Activated T-cell treated with anti-CD3 and anti-CD28 coated beads, Interleukin-2, amount 50 U/mL, for 4 hours (primary cell): ENCODE data around the gene RRBP1. TPM values are rescaled to one million over a fixed set of nuclear protein-coding genes. Genes with fewer than 3 reads are reported as not detected.

ENCODE experiments used
- ATAC-seq, 2 donors: fragments of 200-7000 bp; cut with Tn5 transposase; one replicate each; pipeline ENCODE4 v1.10.0; 2021
- DNase-seq: peaks from one replicate; pipeline ENCODE4 v3.0.0-alpha.2; 2020
- H3K27me3 Mint-ChIP-seq: one replicate; pipeline ENCODE4 v1.8.0; 2021; ENCODE audit warnings: low read depth, mixed read lengths
- H3K36me3 Mint-ChIP-seq: one replicate; pipeline ENCODE4 v1.8.0; 2022; ENCODE audit warnings: mixed read lengths; ENCODE audit not compliant: insufficient read depth
- H3K4me1 Mint-ChIP-seq: one replicate; pipeline ENCODE4 v1.8.0; 2021; ENCODE audit warnings: low read depth, mixed read lengths
- H3K4me3 Mint-ChIP-seq: one replicate; pipeline ENCODE4 v1.8.0; 2021; ENCODE audit warnings: mild to moderate bottlenecking, moderate library complexity, mixed read lengths
- H3K9me3 Mint-ChIP-seq: one replicate; pipeline ENCODE4 v1.8.0; 2021; ENCODE audit warnings: mixed read lengths
- total RNA-seq, 3 donors: library from RNA; stranded (reverse); gene quantifications; one replicate each; pipeline ENCODE4 v1.2.1, GENCODE V29; 2021

Gene RRBP1
- total RNA-seq, 3 donors from 2014 or later: 25.5 to 32.3 (median 27.0) TPM

GRCh38 chr20:17587148-17587547, 94.9 kb downstream of the RRBP1 start:
- no peaks in the 10 kb centered on the region for H3K27me3 Mint-ChIP-seq
- ATAC-seq: no peak
- H3K36me3 Mint-ChIP-seq: peaks cover 8% of the 10 kb centered on the region
- no peak overlapping the region for H3K4me3 Mint-ChIP-seq
- peaks cover 31% of the 10 kb centered on the region for H3K4me1 Mint-ChIP-seq
- no peak for DNase-seq
- H3K9me3 Mint-ChIP-seq: no peaks in the 10 kb centered on the region

GRCh38 chr20:17586250-17586649, 95.8 kb downstream of the RRBP1 start:
- DNase-seq (no peak), ATAC-seq (no peak)
- no peak overlapping the region for H3K4me3 Mint-ChIP-seq
- H3K27me3 Mint-ChIP-seq: no peaks in the 10 kb centered on the region
- H3K36me3 Mint-ChIP-seq: peaks cover 5% of the 10 kb centered on the region
- H3K4me1 Mint-ChIP-seq: peaks cover 30% of the 10 kb centered on the region
- H3K9me3 Mint-ChIP-seq: no peaks in the 10 kb centered on the region

GRCh38 chr20:17584689-17585088, 97.4 kb downstream of the RRBP1 start:
- ATAC-seq: no peak
- no peaks in the 10 kb centered on the region for H3K27me3 Mint-ChIP-seq
- no peaks in the 10 kb centered on the region for H3K9me3 Mint-ChIP-seq
- DNase-seq: no peak
- H3K4me1 Mint-ChIP-seq: peaks cover 38% of the 10 kb centered on the region
- no peak overlapping the region for H3K4me3 Mint-ChIP-seq
- peaks cover 7% of the 10 kb centered on the region for H3K36me3 Mint-ChIP-seq

GRCh38 chr20:17583126-17583525, 98.9 kb downstream of the RRBP1 start:
- Mint-ChIP-seq H3K4me1 (peaks cover 47% of the 10 kb centered on the region), H3K36me3 (peaks cover 7% of the 10 kb centered on the region), H3K4me3 (no peak overlapping the region), H3K27me3 (no peaks in the 10 kb centered on the region), H3K9me3 (no peaks in the 10 kb centered on the region)
- ATAC-seq (no peak), DNase-seq (no peak)

GRCh38 chr20:17580895-17581294, 101.1 kb downstream of the RRBP1 start:
- DNase-seq (no peak), ATAC-seq (no peak)
- peaks cover 10% of the 10 kb centered on the region for H3K36me3 Mint-ChIP-seq
- no peaks in the 10 kb centered on the region for H3K27me3 Mint-ChIP-seq
- peaks cover 38% of the 10 kb centered on the region for H3K4me1 Mint-ChIP-seq
- no peak overlapping the region for H3K4me3 Mint-ChIP-seq
- no peaks in the 10 kb centered on the region for H3K9me3 Mint-ChIP-seq

- peaks cover 34% of the 10 kb centered on the region for H3K4me1 Mint-ChIP-seq
- H3K4me3 Mint-ChIP-seq: no peak overlapping the region
- H3K9me3 Mint-ChIP-seq: no peaks in the 10 kb centered on the region
- ATAC-seq: peak in 1 of 2 donors; percentile 38
- peaks cover 7% of the 10 kb centered on the region for H3K36me3 Mint-ChIP-seq
- no peaks in the 10 kb centered on the region for H3K27me3 Mint-ChIP-seq
- DNase-seq: no peak
Measured at GRCh38 chr20:17579369-17580039, 102.5 kb downstream of the RRBP1 start.

- H3K27me3 Mint-ChIP-seq: no peaks in the 10 kb centered on the region
- no peak for DNase-seq
Measured at GRCh38 chr20:17576215-17576614, 105.8 kb downstream of the RRBP1 start.

GRCh38 chr20:17573463-17573862, 108.6 kb downstream of the RRBP1 start:
- DNase-seq: no peak
- Mint-ChIP-seq H3K9me3 (no peaks in the 10 kb centered on the region), H3K4me1 (peaks cover 32% of the 10 kb centered on the region), H3K4me3 (no peak overlapping the region), H3K27me3 (no peaks in the 10 kb centered on the region), H3K36me3 (peaks cover 3% of the 10 kb centered on the region)
- no peak for ATAC-seq

More at GRCh38 chr20:17576215-17576614, 105.8 kb downstream of the RRBP1 start:
- peaks cover 5% of the 10 kb centered on the region for H3K36me3 Mint-ChIP-seq
- no peak for ATAC-seq
- H3K4me3 Mint-ChIP-seq: no peak overlapping the region
- H3K9me3 Mint-ChIP-seq: no peaks in the 10 kb centered on the region
- H3K4me1 Mint-ChIP-seq: peaks cover 45% of the 10 kb centered on the region

- peaks cover 3% of the 10 kb centered on the region for H3K36me3 Mint-ChIP-seq
- H3K27me3 Mint-ChIP-seq: no peaks in the 10 kb centered on the region
- H3K9me3 Mint-ChIP-seq: no peaks in the 10 kb centered on the region
- peaks cover 30% of the 10 kb centered on the region for H3K4me1 Mint-ChIP-seq
- ATAC-seq (no peak), DNase-seq (no peak)
- no peak overlapping the region for H3K4me3 Mint-ChIP-seq
Measured at GRCh38 chr20:17572034-17572638, 109.9 kb downstream of the RRBP1 start.

GRCh38 chr20:17571153-17571527, 110.9 kb downstream of the RRBP1 start:
- no peaks in the 10 kb centered on the region for H3K9me3 Mint-ChIP-seq
- ATAC-seq (peak; percentile 7 to 20), DNase-seq (no peak)
- peaks cover 28% of the 10 kb centered on the region for H3K4me1 Mint-ChIP-seq
- H3K27me3 Mint-ChIP-seq: no peaks in the 10 kb centered on the region
- peaks cover 2% of the 10 kb centered on the region for H3K36me3 Mint-ChIP-seq
- H3K4me3 Mint-ChIP-seq: peak overlapping the region; percentile 87

- Mint-ChIP-seq H3K4me1 (peaks cover 26% of the 10 kb centered on the region), H3K9me3 (no peaks in the 10 kb centered on the region), H3K36me3 (no peaks in the 10 kb centered on the region), H3K4me3 (peak overlapping the region; percentile 87), H3K27me3 (no peaks in the 10 kb centered on the region)
- DNase-seq (no peak), ATAC-seq (peak; percentile 36 to 51)
Measured at GRCh38 chr20:17570347-17571152, 111.5 kb downstream of the RRBP1 start.

- no peaks in the 10 kb centered on the region for H3K9me3 Mint-ChIP-seq
- no peaks in the 10 kb centered on the region for H3K36me3 Mint-ChIP-seq
- peak within 1 kb of the TSS; percentile 87 for H3K4me3 Mint-ChIP-seq
- peaks cover 26% of the 10 kb centered on the region for H3K4me1 Mint-ChIP-seq
- H3K27me3 Mint-ChIP-seq: no peaks in the 10 kb centered on the region
- ATAC-seq (peak; percentile 94 to 95), DNase-seq (peak; percentile 84)
Measured at GRCh38 chr20:17569616-17570346, 112.3 kb downstream of the RRBP1 start, which contains the start of gene DSTN. Gene DSTN, plus strand, starts transcription at chr20:17570075. Its CDS starts 134 bp downstream, at chr20:17570209.

- no peaks in the 10 kb centered on the region for H3K9me3 Mint-ChIP-seq
- DNase-seq (peak; percentile 5), ATAC-seq (no peak)
- H3K4me3 Mint-ChIP-seq: peak overlapping the region; percentile 87
- H3K27me3 Mint-ChIP-seq: no peaks in the 10 kb centered on the region
- H3K4me1 Mint-ChIP-seq: peaks cover 24% of the 10 kb centered on the region
- no peaks in the 10 kb centered on the region for H3K36me3 Mint-ChIP-seq
Measured at GRCh38 chr20:17568972-17569521, 113.0 kb downstream of the RRBP1 start.
